ENCODE data around the gene PCDH15. TPM values are rescaled to one million over a fixed set of nuclear protein-coding genes. Genes with fewer than 3 reads are reported as not detected.

The PCDH15 gene
- total RNA-seq, 1 donor from 2014 or later = not detected

DNA sequence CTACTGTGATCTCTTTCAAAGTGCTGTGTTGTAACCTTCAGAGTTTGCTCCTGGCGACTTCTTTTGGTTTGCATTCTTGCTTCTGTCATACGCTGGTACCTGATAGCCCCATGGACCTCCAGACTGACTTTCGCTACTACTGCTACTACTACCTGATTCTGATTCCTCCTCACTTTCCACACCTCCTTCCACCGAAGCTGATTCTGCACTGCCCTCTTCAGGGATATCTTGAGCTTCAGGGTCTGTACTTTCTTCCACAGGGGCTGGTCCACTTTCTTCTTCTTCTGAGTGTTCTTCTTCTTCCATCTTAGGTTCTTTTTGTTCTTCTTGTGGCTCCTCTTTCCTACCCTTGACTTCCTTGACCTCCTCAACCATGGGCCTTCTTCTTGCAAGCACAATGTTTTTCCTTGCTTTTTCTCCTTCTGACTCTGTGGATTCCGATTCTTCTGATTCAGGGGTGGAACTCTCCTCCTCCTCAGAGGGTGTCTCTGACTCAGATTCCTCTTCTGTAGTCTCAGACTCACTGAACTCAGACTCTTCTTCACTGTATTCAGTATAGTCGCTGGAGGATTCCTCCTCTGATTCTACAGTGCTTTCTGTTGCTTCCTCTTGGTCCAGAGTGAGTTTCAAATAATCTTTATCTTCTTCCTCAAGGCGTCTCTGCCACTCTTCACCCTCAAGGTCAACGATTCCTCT is 992.2 kb downstream of the PCDH15 start:
- no peak overlapping the region for H3K4me3 Mint-ChIP-seq
- H3K27me3 Mint-ChIP-seq = no peaks in the 10 kb centered on the region
- DNase-seq (no peak), ATAC-seq (ENCODE audit: low read depth) (no peak)
- H3K36me3 Mint-ChIP-seq (ENCODE audit: low read depth) = no peaks in the 10 kb centered on the region
- ChIA-PET POLR2A (no interaction called here), CTCF (no interaction called here)
- TF ChIP-seq, protein P1, sequence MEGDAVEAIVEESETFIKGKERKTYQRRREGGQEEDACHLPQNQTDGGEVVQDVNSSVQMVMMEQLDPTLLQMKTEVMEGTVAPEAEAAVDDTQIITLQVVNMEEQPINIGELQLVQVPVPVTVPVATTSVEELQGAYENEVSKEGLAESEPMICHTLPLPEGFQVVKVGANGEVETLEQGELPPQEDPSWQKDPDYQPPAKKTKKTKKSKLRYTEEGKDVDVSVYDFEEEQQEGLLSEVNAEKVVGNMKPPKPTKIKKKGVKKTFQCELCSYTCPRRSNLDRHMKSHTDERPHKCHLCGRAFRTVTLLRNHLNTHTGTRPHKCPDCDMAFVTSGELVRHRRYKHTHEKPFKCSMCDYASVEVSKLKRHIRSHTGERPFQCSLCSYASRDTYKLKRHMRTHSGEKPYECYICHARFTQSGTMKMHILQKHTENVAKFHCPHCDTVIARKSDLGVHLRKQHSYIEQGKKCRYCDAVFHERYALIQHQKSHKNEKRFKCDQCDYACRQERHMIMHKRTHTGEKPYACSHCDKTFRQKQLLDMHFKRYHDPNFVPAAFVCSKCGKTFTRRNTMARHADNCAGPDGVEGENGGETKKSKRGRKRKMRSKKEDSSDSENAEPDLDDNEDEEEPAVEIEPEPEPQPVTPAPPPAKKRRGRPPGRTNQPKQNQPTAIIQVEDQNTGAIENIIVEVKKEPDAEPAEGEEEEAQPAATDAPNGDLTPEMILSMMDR (IDR thresholded peaks at IDR 0.05) = no peak
- H3K27ac Mint-ChIP-seq = no peak overlapping the region
- peaks cover 7% of the 10 kb centered on the region for H3K9me3 Mint-ChIP-seq
- intact Hi-C loops (cut with micrococcal nuclease) = no loop called here
- H3K4me1 Mint-ChIP-seq = no peaks in the 10 kb centered on the region

DNA sequence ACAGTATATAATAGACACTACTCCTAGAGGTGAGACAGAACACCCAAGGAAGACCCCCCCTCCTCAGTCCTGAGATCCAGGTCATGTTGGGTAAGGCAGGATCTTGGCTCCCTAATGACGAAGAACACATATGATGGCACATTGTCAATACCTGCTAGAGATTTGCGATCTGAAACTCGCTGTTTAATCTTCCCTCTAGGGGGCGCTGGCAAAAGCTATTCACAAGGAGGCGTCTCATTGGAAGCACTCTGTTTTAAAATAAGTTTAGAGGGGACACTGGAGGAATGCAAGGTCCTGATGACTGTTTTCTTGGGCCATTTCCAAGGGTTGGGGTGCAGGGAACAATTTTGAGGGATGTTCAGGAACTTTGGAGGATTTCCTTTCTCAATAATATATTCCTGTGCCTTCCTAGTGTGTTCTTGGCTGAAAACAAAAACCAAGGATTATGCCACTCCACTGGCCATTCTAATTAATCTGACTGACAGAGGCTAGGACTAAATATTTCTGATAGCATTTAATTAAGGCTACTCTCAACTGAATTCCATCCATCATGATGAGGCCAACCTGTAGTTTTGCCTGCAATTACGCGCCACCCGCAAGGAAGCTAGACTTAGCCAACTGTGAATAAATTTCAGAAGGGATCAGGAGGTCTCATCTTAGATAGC is 1014.7 kb downstream of the PCDH15 start:
- Mint-ChIP-seq H3K4me1 (no peaks in the 10 kb centered on the region), H3K27me3 (no peaks in the 10 kb centered on the region), H3K27ac (no peak overlapping the region), H3K4me3 (no peak overlapping the region), H3K36me3 (ENCODE audit: low read depth) (no peaks in the 10 kb centered on the region), H3K9me3 (no peaks in the 10 kb centered on the region)
- DNase-seq = no peak
- TF ChIP-seq, protein P1 (IDR thresholded peaks at IDR 0.05) = no peak
- ChIA-PET CTCF (no interaction called here), POLR2A (no interaction called here)
- ATAC-seq (ENCODE audit: low read depth) = no peak
- intact Hi-C loops (cut with micrococcal nuclease) = no loop called here

- H3K27me3 Mint-ChIP-seq = no peaks in the 10 kb centered on the region
- H3K9me3 Mint-ChIP-seq = peaks cover 8% of the 10 kb centered on the region
- ATAC-seq (ENCODE audit: low read depth) = no peak
- intact Hi-C loops (cut with micrococcal nuclease) = no loop called here
- TF ChIP-seq, protein P1 (IDR thresholded peaks at IDR 0.05) = no peak
- no peak for DNase-seq
- ChIA-PET POLR2A (no interaction called here), CTCF (no interaction called here)
- H3K4me3 Mint-ChIP-seq = no peak overlapping the region
- no peak overlapping the region for H3K27ac Mint-ChIP-seq
- H3K36me3 Mint-ChIP-seq (ENCODE audit: low read depth) = no peaks in the 10 kb centered on the region
- no peaks in the 10 kb centered on the region for H3K4me1 Mint-ChIP-seq
These were observed 1029.3 kb downstream of the PCDH15 start for GRCh38 chr10:53771701-53772100.

GRCh38 chr10:53770903-53771302 is 1030.1 kb downstream of the PCDH15 start:
- H3K27ac Mint-ChIP-seq = no peak overlapping the region
- H3K9me3 Mint-ChIP-seq = peaks cover 7% of the 10 kb centered on the region
- no peak for ATAC-seq (ENCODE audit: low read depth)
- no peak overlapping the region for H3K4me3 Mint-ChIP-seq
- CTCF ChIA-PET = no interaction called here
- intact Hi-C loops (cut with micrococcal nuclease) = no loop called here
- H3K4me1 Mint-ChIP-seq = no peaks in the 10 kb centered on the region
- TF ChIP-seq, protein P1 (IDR thresholded peaks at IDR 0.05) = no peak
- no peaks in the 10 kb centered on the region for H3K27me3 Mint-ChIP-seq
- no peaks in the 10 kb centered on the region for H3K36me3 Mint-ChIP-seq (ENCODE audit: low read depth)
- POLR2A ChIA-PET = no interaction called here
- DNase-seq = no peak

- CTCF ChIA-PET = no interaction called here
- H3K36me3 Mint-ChIP-seq (ENCODE audit: low read depth) = no peaks in the 10 kb centered on the region
- DNase-seq = no peak
- H3K4me1 Mint-ChIP-seq = no peaks in the 10 kb centered on the region
- H3K9me3 Mint-ChIP-seq = peaks cover 7% of the 10 kb centered on the region
- no peak for ATAC-seq (ENCODE audit: low read depth)
- POLR2A ChIA-PET = no interaction called here
- TF ChIP-seq, protein P1 (IDR thresholded peaks at IDR 0.05) = no peak
- no peak overlapping the region for H3K4me3 Mint-ChIP-seq
- no peaks in the 10 kb centered on the region for H3K27me3 Mint-ChIP-seq
- H3K27ac Mint-ChIP-seq = no peak overlapping the region
- intact Hi-C loops (cut with micrococcal nuclease) = no loop called here
These were observed 1035.7 kb downstream of the PCDH15 start for GRCh38 chr10:53765311-53765710.
